ENCODE results near the gene SPATA25. TPM values are rescaled to one million over a fixed set of nuclear protein-coding genes. Genes with fewer than 3 reads are reported as not detected.

The SPATA25 gene
- total and polyA plus RNA-seq, 7 experiments from 2014 or later: 1.0 to 3.9 (median 1.2) TPM; not detected in 2

DNA sequence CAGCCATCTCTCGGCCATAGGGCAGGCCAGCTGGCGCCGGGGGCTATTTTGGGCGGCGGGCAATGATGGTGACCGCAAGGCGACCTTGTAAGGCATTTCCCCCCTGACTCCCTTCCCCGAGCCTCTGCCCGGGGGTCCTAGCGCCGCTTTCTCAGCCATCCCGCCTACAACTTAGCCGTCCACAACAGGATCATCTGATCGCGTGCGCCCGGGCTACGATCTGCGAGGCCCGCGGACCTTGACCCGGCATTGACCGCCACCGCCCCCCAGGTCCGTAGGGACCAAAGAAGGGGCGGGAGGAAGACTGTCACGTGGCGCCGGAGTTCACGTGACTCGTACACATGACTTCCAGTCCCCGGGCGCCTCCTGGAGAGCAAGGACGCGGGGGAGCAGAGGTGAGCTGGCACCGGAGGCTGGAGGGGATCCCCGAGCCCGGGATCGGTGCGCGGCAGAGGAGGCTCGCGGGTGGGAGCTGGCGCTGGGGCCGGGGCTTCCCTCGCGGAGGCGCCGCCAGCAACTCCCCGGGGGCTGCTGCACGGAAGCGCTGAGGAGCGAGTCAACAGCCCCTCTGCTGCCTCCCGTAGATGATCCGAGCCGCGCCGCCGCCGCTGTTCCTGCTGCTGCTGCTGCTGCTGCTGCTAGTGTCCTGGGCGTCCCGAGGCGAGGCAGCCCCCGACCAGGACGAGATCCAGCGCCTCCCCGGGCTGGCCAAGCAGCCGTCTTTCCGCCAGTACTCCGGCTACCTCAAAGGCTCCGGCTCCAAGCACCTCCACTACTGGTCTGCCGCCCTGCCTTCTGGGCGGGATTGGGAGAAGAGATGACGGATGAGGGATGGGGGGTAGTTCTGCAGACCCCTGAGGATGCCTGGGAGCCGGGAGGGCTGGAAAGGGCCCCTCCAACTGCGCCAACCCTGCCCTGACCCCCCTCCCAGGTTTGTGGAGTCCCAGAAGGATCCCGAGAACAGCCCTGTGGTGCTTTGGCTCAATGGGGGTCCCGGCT is 3.9 kb upstream of the SPATA25 start, which contains the start of the genes CTSA and NEURL2:
Gene CTSA (plus strand): TSS at position 351 of the 999 bp plus-strand sequence. CDS start 234 bp downstream, at position 585.
Gene NEURL2 (minus strand): TSS at position 224 of the 999 bp plus-strand sequence. CDS start 217 bp downstream, at position 7.
- ChIA-PET CTCF (interaction anchor here (1.1 to 2.3 kb wide), 2 partner anchors 10 to 42 kb away, joined by 8 to 9 read pairs; partner anchors contain the start of gene ZSWIM1), POLR2A (interaction anchor here (1.1 to 4.7 kb wide), 10 partner anchors 8 to 473 kb away, joined by 3 to 65 read pairs (median 5); partner anchors contain the start of genes ACOT8, PCIF1, ZNF335 and ZSWIM1)
- H3K4me1 Mint-ChIP-seq: peaks cover 17 to 37% (median 26%) of the 10 kb centered on the region in 7 donors
- Histone ChIP-seq H3K36me3 (ENCODE audit: control insufficient read depth in 2 of 3, insufficient read depth in 3 of 3, low read length in 3 of 3) (peaks cover 0 to 32% (median 4%) of the 10 kb centered on the region in 3 experiments), H3K27me3 (ENCODE audit: control insufficient read depth in 2 of 2, insufficient read depth in 2 of 2, low read length in 2 of 2) (no peaks in the 10 kb centered on the region), H3K27ac (ENCODE audit: low read depth, low read length) (peak within 1 kb of the TSS; percentile 76), H3K9me3 (ENCODE audit: control insufficient read depth in 2 of 3, low read length in 3 of 3) (no peaks in the 10 kb centered on the region), H3K4me3 (ENCODE audit: low read length) (peak within 1 kb of the TSS; percentile 96), H3K4me1 (ENCODE audit: control insufficient read depth in 2 of 2, insufficient read depth in 2 of 2, low read length in 2 of 2) (peaks cover 22 to 25% of the 10 kb centered on the region in 2 donors)
- peak; percentile 87 for ATAC-seq
- peaks cover 0 to 11% (median 6%) of the 10 kb centered on the region in 5 donors for H3K36me3 Mint-ChIP-seq
- no peaks in the 10 kb centered on the region for H3K9me3 Mint-ChIP-seq
- peak within 1 kb of the TSS; percentile 85 to 97 (median 90) for H3K27ac Mint-ChIP-seq
- intact Hi-C loops (cut with micrococcal nuclease): loop anchor here (1.0 to 5.0 kb wide), 11 partner anchors 10 to 100 kb away; partner anchors contain the start of genes ACOT8 (in 2 of the 2), UBE2C (in 2 of the 2), ZSWIM1 (in 2 of the 2) and ZSWIM3 (in 2 of the 2)
- H3K4me3 Mint-ChIP-seq: peak within 1 kb of the TSS; percentile 88 to 95 (median 93)
- H3K27me3 Mint-ChIP-seq: no peaks in the 10 kb centered on the region
- DNase-seq: peak; percentile 62 to 90 (median 83)

DNA sequence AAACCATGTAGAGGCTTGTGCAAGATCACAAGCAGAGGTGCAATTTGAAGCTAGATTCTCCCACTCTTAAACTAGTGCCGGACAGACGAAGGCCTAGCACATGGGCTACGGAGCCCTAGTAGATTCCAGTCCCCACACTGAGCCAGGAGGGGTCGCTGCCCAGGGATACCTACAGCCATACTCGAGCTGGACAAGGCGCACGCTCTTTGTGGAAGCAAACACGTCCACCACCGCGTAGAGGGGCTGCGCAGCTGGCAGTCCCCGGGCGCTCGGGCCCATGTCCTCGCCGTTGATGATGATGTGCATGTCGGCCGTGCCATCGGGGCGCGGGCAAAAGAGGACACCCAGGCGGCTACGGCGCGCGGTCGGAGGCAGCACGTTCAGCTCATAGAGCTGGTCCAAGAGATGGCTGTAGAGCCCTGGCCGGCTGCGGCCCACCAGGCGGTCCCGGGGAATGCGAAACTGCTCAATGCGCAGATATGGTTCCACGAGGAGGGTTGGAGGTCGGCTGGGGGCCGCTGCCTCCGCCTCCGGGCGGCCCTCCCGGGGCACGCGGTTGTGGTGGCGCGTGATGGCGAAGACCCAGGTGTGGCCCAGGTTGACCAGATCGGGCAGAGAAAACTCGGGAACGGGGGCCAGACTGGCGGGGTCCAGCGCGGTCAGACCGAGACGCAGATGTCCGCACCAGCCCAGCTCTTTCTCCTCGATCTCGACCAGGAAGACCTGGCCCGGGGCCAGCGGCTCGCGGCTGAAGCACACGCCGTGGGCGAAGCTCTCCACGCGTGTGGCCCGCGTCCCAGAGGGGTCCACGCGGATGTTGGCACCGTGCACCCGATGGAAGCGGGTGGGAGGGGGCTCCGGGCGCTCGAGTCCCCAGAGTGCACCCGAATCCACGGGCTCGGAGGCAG is 2.9 kb upstream of the SPATA25 start:
- intact Hi-C loops (cut with micrococcal nuclease): loop anchor here (1.0 to 5.0 kb wide), 4 partner anchors 72 to 99 kb away; partner anchors contain the start of genes DNTTIP1 (in 1 of the 2), WFDC3 (in 1 of the 2) and ZNF335 (in 1 of the 2)
- POLR2A ChIA-PET: interaction anchor here (0.9 to 4.7 kb wide), 13 partner anchors 9 to 474 kb away, joined by 3 to 65 read pairs (median 4); partner anchors contain the start of genes ACOT8, PCIF1, ZNF335 and ZSWIM1
- Histone ChIP-seq H3K27me3 (ENCODE audit: control insufficient read depth in 2 of 2, insufficient read depth in 2 of 2, low read length in 2 of 2) (no peaks in the 10 kb centered on the region), H3K27ac (ENCODE audit: low read depth, low read length) (peak overlapping the region; percentile 76), H3K36me3 (ENCODE audit: control insufficient read depth in 2 of 3, insufficient read depth in 3 of 3, low read length in 3 of 3) (peaks cover 0 to 33% (median 4%) of the 10 kb centered on the region in 3 experiments), H3K4me1 (ENCODE audit: control insufficient read depth in 2 of 2, insufficient read depth in 2 of 2, low read length in 2 of 2) (peaks cover 22 to 26% of the 10 kb centered on the region in 2 donors), H3K9me3 (ENCODE audit: control insufficient read depth in 2 of 3, low read length in 3 of 3) (no peaks in the 10 kb centered on the region), H3K4me3 (ENCODE audit: low read length) (peak overlapping the region; percentile 96)
- CTCF ChIA-PET: interaction anchor here (0.6 to 2.3 kb wide), 5 partner anchors 9 to 81 kb away, joined by 3 to 9 read pairs (median 4); partner anchors contain the start of gene ZSWIM1
- H3K36me3 Mint-ChIP-seq: peaks cover 0 to 11% (median 6%) of the 10 kb centered on the region in 5 donors
- peak overlapping the region; percentile 88 to 95 (median 93) for H3K4me3 Mint-ChIP-seq
- no peaks in the 10 kb centered on the region for H3K9me3 Mint-ChIP-seq
- ATAC-seq: peak; percentile 65
- peak; percentile 23 to 46 (median 43) for DNase-seq
- peaks cover 17 to 37% (median 28%) of the 10 kb centered on the region in 7 donors for H3K4me1 Mint-ChIP-seq
- H3K27me3 Mint-ChIP-seq: no peaks in the 10 kb centered on the region
- peak overlapping the region; percentile 23 to 94 (median 90) for H3K27ac Mint-ChIP-seq

DNA sequence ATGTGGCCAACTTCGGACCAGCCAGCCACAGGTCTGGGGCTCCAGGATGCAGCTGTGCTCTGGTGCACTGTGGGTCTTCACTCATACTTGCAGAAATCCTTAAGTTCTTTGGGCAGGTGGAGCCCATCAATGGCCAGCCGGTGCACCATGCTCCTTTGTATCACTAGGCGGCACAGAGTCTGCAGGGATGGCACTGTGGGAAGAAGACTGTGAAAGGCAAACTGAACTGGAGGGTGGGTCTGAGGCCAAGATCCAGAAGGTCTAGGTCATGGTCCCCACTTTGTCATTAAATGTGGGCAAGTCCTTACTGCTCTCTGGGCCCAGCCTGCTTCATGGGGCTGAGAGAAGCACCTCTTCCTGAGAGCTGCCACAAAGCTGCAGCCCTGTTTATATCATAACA is 1.3 kb upstream of the SPATA25 start:
- Mint-ChIP-seq H3K27me3 (no peaks in the 10 kb centered on the region), H3K4me3 (peak overlapping the region in 1 of 10 donors; percentile 45), H3K36me3 (peaks cover 0 to 9% (median 4%) of the 10 kb centered on the region in 5 donors), H3K27ac (peak overlapping the region in 1 of 9 donors; percentile 63), H3K9me3 (peaks cover 0 to 1% (median 0%) of the 10 kb centered on the region in 11 donors), H3K4me1 (peaks cover 16 to 37% (median 35%) of the 10 kb centered on the region in 7 donors)
- H3K9me3 ChIP-seq (ENCODE audit: control insufficient read depth in 2 of 3, low read length in 3 of 3): no peaks in the 10 kb centered on the region
- H3K27me3 ChIP-seq (ENCODE audit: control insufficient read depth in 2 of 2, insufficient read depth in 2 of 2, low read length in 2 of 2): no peaks in the 10 kb centered on the region
- H3K36me3 ChIP-seq (ENCODE audit: control insufficient read depth in 2 of 3, insufficient read depth in 3 of 3, low read length in 3 of 3): peaks cover 0 to 29% (median 0%) of the 10 kb centered on the region in 3 experiments
- no peak for DNase-seq
- no peak overlapping the region for H3K4me3 ChIP-seq (ENCODE audit: low read length)
- no peak overlapping the region for H3K27ac ChIP-seq (ENCODE audit: low read depth, low read length)
- ChIA-PET POLR2A (interaction anchor here (4.3 to 4.6 kb wide), 2 partner anchors 7 to 45 kb away, joined by 64 to 65 read pairs; partner anchors contain the start of genes PCIF1 and ZSWIM1), CTCF (interaction anchor here (0.8 to 1.3 kb wide), 2 partner anchors 38 to 39 kb away, joined by 3 to 6 read pairs; no protein-coding TSS in a partner anchor)
- H3K4me1 ChIP-seq (ENCODE audit: control insufficient read depth in 2 of 2, insufficient read depth in 2 of 2, low read length in 2 of 2): peaks cover 22 to 28% of the 10 kb centered on the region in 2 donors
- no peak for ATAC-seq
- intact Hi-C loops (cut with micrococcal nuclease): no loop called here

DNA sequence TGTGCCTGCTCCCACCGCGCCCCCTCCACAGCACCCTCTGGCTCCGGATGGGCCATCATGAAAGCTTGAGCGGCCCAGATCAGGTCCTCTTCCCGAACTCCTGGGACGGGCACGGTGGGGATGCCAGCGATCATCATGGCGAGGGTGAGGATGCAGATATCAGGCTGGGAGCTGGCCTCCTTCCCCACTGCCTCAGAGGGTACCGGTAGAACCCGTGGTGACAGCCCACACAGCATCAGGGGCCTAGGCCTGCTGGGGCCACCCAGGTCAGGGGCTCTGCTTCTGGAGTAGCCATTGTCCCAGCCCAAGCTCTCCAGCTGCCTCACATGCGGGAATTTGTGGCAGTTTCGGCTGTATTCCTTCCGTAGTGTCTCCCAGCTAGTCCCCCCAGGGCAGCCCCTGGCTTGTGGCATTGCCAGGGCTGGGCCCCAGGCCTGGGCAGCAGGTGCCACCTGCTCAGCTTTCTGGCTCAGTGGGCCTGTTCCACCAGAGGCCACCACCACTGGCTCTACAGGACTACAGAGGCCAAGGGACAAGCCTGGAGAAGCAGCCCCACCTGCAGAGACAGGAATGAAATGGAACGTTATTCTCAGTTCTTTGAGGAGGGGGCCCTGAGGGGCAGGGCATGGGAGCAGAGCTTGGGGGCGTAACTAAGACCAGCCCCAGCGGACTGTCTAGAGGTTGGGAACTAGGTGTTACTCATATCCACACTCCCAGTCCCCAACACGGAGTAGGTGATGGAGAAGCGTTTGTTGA is 654 bp downstream of the SPATA25 start:
- POLR2A ChIA-PET: interaction anchor here (0.8 to 1.2 kb wide), 2 partner anchors 29 to 47 kb away, joined by 3 read pairs; partner anchors contain the start of gene PCIF1
- Mint-ChIP-seq H3K36me3 (peaks cover 0 to 16% (median 10%) of the 10 kb centered on the region in 5 donors), H3K4me3 (no peak overlapping the region), H3K27me3 (no peaks in the 10 kb centered on the region), H3K9me3 (peaks cover 0 to 1% (median 0%) of the 10 kb centered on the region in 11 donors), H3K27ac (peak overlapping the region in 1 of 9 donors; percentile 59), H3K4me1 (peaks cover 22 to 40% (median 38%) of the 10 kb centered on the region in 7 donors)
- no peak overlapping the region for H3K4me3 ChIP-seq (ENCODE audit: low read length)
- no peak overlapping the region for H3K27ac ChIP-seq (ENCODE audit: low read depth, low read length)
- ATAC-seq (no peak), DNase-seq (no peak)
- intact Hi-C loops (cut with micrococcal nuclease): no loop called here
- CTCF ChIA-PET: interaction anchor here (0.8 kb wide), 1 partner anchor 48 kb away, joined by 4 read pairs; the partner anchor contains the start of gene PCIF1
- peaks cover 0 to 40% (median 11%) of the 10 kb centered on the region in 3 experiments for H3K36me3 ChIP-seq (ENCODE audit: control insufficient read depth in 2 of 3, insufficient read depth in 3 of 3, low read length in 3 of 3)
- H3K9me3 ChIP-seq (ENCODE audit: control insufficient read depth in 2 of 3, low read length in 3 of 3): no peaks in the 10 kb centered on the region
- peaks cover 13% of the 10 kb centered on the region in 2 donors for H3K4me1 ChIP-seq (ENCODE audit: control insufficient read depth in 2 of 2, insufficient read depth in 2 of 2, low read length in 2 of 2)
- no peaks in the 10 kb centered on the region for H3K27me3 ChIP-seq (ENCODE audit: control insufficient read depth in 2 of 2, insufficient read depth in 2 of 2, low read length in 2 of 2)

DNA sequence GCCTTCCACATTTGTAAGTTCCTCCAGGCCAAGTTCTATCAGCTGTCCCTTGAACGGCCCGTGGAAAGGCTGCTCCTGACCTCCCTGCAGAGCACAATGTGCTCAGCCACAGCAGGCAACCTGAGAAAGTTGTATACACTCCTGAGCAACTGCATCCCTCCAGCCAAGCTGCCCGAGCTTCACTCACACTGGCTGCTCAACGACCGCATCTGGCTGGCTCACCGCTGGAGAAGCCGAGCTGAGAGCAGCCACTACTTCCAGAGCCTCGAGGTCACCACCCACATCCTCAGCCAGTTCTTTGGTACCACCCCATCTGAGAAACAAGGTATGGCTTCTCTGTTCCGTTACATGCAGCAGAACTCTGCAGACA is 4.3 kb downstream of the SPATA25 start:
- no peak overlapping the region for H3K27ac ChIP-seq (ENCODE audit: low read depth, low read length)
- no peak overlapping the region for H3K4me3 ChIP-seq (ENCODE audit: low read length)
- no peak for ATAC-seq
- H3K4me1 ChIP-seq (ENCODE audit: control insufficient read depth in 2 of 2, insufficient read depth in 2 of 2, low read length in 2 of 2): peaks cover 9 to 18% of the 10 kb centered on the region in 2 donors
- H3K4me3 Mint-ChIP-seq: peak overlapping the region in 9 of 10 donors; percentile 32 to 90 (median 41)
- peaks cover 0 to 1% (median 0%) of the 10 kb centered on the region in 11 donors for H3K9me3 Mint-ChIP-seq
- POLR2A ChIA-PET: interaction anchor here (0.5 to 6.0 kb wide), 7 partner anchors 8 to 479 kb away, joined by 3 to 64 read pairs (median 13); partner anchors contain the start of genes ACOT8, CTSA, NEURL2 and PCIF1
- no peaks in the 10 kb centered on the region for H3K27me3 Mint-ChIP-seq
- peak overlapping the region in 7 of 9 donors; percentile 38 to 77 (median 55) for H3K27ac Mint-ChIP-seq
- CTCF ChIA-PET: interaction anchor here (1.5 kb wide), 1 partner anchor 52 kb away, joined by 3 read pairs; the partner anchor contains the start of gene PCIF1
- H3K36me3 Mint-ChIP-seq: peaks cover 0 to 20% (median 10%) of the 10 kb centered on the region in 5 donors
- H3K27me3 ChIP-seq (ENCODE audit: control insufficient read depth in 2 of 2, insufficient read depth in 2 of 2, low read length in 2 of 2): no peaks in the 10 kb centered on the region
- no peak for DNase-seq
- intact Hi-C loops (cut with micrococcal nuclease): no loop called here
- peaks cover 0 to 40% (median 15%) of the 10 kb centered on the region in 3 experiments for H3K36me3 ChIP-seq (ENCODE audit: control insufficient read depth in 2 of 3, insufficient read depth in 3 of 3, low read length in 3 of 3)
- H3K9me3 ChIP-seq (ENCODE audit: control insufficient read depth in 2 of 3, low read length in 3 of 3): no peaks in the 10 kb centered on the region
- peaks cover 26 to 43% (median 40%) of the 10 kb centered on the region in 7 donors for H3K4me1 Mint-ChIP-seq
